Kidney (tissue), 14 donors: ENCODE results near the gene IQUB. TPM values are rescaled to one million over a fixed set of nuclear protein-coding genes. Genes with fewer than 3 reads are reported as not detected.

Experiments used
- DNase-seq, 5 donors: peaks; one replicate each; pipeline ENCODE4 v3.0.0-alpha.2; 2013 to 2020
- FAIRE-seq: peaks from 2 replicates; lab custom pipeline; 2012; peaks lifted over from hg19 to GRCh38; lab: Jason Lieb, UNC
- H3K27ac ChIP-seq, 2 donors: one replicate each; pipeline ENCODE4 v1.7.0; 2013; ENCODE audit warnings: low read depth in 2 of 2, low read length in 2 of 2, inconsistent platforms in 1 of 2
- H3K27me3 ChIP-seq: one replicate; pipeline ENCODE4 v1.7.1; 2013; ENCODE audit warnings: low read length, inconsistent platforms; ENCODE audit not compliant: control insufficient read depth, insufficient read depth
- H3K36me3 ChIP-seq, 3 donors: one replicate each; pipeline versions ENCODE4 v1.7.0 to v1.7.1; 2013; ENCODE audit warnings: low read length in 3 of 3, control low read depth in 1 of 3, inconsistent platforms in 1 of 3; ENCODE audit not compliant: insufficient read depth in 3 of 3, control insufficient read depth in 2 of 3
- H3K4me1 ChIP-seq, 3 donors: one replicate each; pipeline versions ENCODE4 v1.7.0 to v1.7.1; 2013; ENCODE audit warnings: low read length in 3 of 3, inconsistent platforms in 1 of 3, low read depth in 1 of 3; ENCODE audit not compliant: control insufficient read depth in 2 of 3, insufficient read depth in 2 of 3
- H3K4me3 ChIP-seq, 3 donors: one replicate each; pipeline versions ENCODE4 v1.7.0 to v1.8.1; 2013; ENCODE audit warnings: low read length in 3 of 3, control low read depth in 1 of 3, inconsistent platforms in 1 of 3
- H3K9ac ChIP-seq, 3 donors: one replicate each; pipeline versions ENCODE4 v1.7.0 to v1.7.1; 2013; ENCODE audit warnings: low read length in 3 of 3, control low read depth in 1 of 3, inconsistent platforms in 1 of 3
- H3K9me3 ChIP-seq, 3 donors: one replicate each; pipeline versions ENCODE4 v1.7.0 to v1.7.1; 2013; ENCODE audit warnings: low read length in 3 of 3, control low read depth in 1 of 3, inconsistent platforms in 1 of 3; ENCODE audit not compliant: control insufficient read depth in 2 of 3, insufficient read depth in 1 of 3
- CTCF ChIP-seq: IDR thresholded peaks from 3 replicates; pipeline ENCODE4 v1.5.1; 2012; ENCODE audit warnings: mild to moderate bottlenecking, moderate library complexity, borderline replicate concordance; ENCODE audit not compliant: insufficient read depth; ENCODE audit errors: extremely low read depth
- intact Hi-C: fragments of 100-400 bp; cut with DNase I; formaldehyde crosslinking; loops from one replicate; pipeline ENCODE4 v1.11.1; 2022
- polyA plus RNA-seq: library from polyadenylated mRNA; stranded (reverse); fragments of 350-450 nt; fragmentation: Illumina TruSeq; extraction: RNeasy Lipid Tissue Mini Kit (QIAGEN cat#74804); gene quantifications from one replicate; pipeline ENCODE4 v1.2.3, GENCODE V29; 2014; ENCODE audit warnings: low read depth, low replicate concordance; ENCODE audit not compliant: insufficient read depth
- total RNA-seq: library from RNA; stranded (reverse); fragmentation: NEBNext Ultra II Directional; extraction: Animal tissue kit (Norgen Biotek cat#: 25700); gene quantifications from one replicate; pipeline ENCODE4 v1.2.1, GENCODE V29; 2021
- donor health status: control.
- donor health status: control.
- donor health status: control.
- donor health status: control.
- donor health status: control.
- donor health status: DM: yes; HTN: yes; CAD: no.
- donor health status: Normal renal cell carcinoma (clear cell type).

IQUB gene
- total and polyA plus RNA-seq, 2 donors from 2014 or later: 1.8 to 6.9 TPM

GRCh38 chr7:123557398-123558288, 23.2 kb upstream of the IQUB start, which contains the start of gene NDUFA5:
Gene NDUFA5, minus strand, starts transcription at chr7:123557818. Its CDS starts 23 bp downstream, at chr7:123557795.
- H3K9ac ChIP-seq: peak within 1 kb of the TSS; percentile 85 to 96 (median 91)
- FAIRE-seq: peak; percentile 96
- peak within 1 kb of the TSS; percentile 92 to 100 (median 97) for H3K4me3 ChIP-seq
- no peaks in the 10 kb centered on the region for H3K9me3 ChIP-seq
- intact Hi-C loops: no loop called here
- TF ChIP-seq CTCF: no peak
- peaks cover 0 to 7% (median 2%) of the 10 kb centered on the region in 3 donors for H3K36me3 ChIP-seq
- peaks cover 2 to 14% (median 8%) of the 10 kb centered on the region in 3 donors for H3K4me1 ChIP-seq
- H3K27ac ChIP-seq: peak within 1 kb of the TSS; percentile 91 to 94
- peak; percentile 97 to 100 (median 99) for DNase-seq
- H3K27me3 ChIP-seq: no peaks in the 10 kb centered on the region

GRCh38 chr7:123557016-123557397, 22.6 kb upstream of the IQUB start:
- Histone ChIP-seq H3K4me3 (peak overlapping the region; percentile 92 to 100 (median 97)), H3K27ac (peak overlapping the region; percentile 91 to 94), H3K27me3 (no peaks in the 10 kb centered on the region), H3K9ac (peak overlapping the region; percentile 85 to 96 (median 91)), H3K36me3 (peaks cover 0 to 8% (median 2%) of the 10 kb centered on the region in 3 donors), H3K9me3 (no peaks in the 10 kb centered on the region), H3K4me1 (peaks cover 2 to 14% (median 8%) of the 10 kb centered on the region in 3 donors)
- DNase-seq: peak in 1 of 5 donors; percentile 25
- no peak for FAIRE-seq
- intact Hi-C loops: no loop called here
- TF ChIP-seq CTCF: no peak

- no peak overlapping the region for H3K27ac ChIP-seq
- H3K27me3 ChIP-seq: no peaks in the 10 kb centered on the region
- DNase-seq: no peak
- peaks cover 0 to 8% (median 2%) of the 10 kb centered on the region in 3 donors for H3K36me3 ChIP-seq
- FAIRE-seq: no peak
- intact Hi-C loops: no loop called here
- TF ChIP-seq CTCF: no peak
- H3K9me3 ChIP-seq: no peaks in the 10 kb centered on the region
- H3K4me1 ChIP-seq: peaks cover 2 to 14% (median 8%) of the 10 kb centered on the region in 3 donors
- peak overlapping the region in 1 of 3 donors; percentile 8 for H3K4me3 ChIP-seq
- H3K9ac ChIP-seq: no peak overlapping the region
Observed at GRCh38 chr7:123555484-123555883, 21.1 kb upstream of the IQUB start.
